Endothelial cell of umbilical vein (primary cell): ENCODE data around the gene APBA2. TPM values are rescaled to one million over a fixed set of nuclear protein-coding genes. Genes with fewer than 3 reads are reported as not detected.

Experiments used
- BruUV-seq: library from RNA; stranded (reverse); fragments of 400-500 nt; replicated peaks from 2 replicates; lab custom pipeline; 2021; lab: Mats Ljungman, UMichigan
- CTCF ChIA-PET: fragments of 300-600, 350-600 bp; sonication (Branson Sonifier 250); formaldehyde crosslinking; loops from one replicate; lab custom pipeline; 2021; ENCODE audit warnings: antibody characterized with exemption, inconsistent platforms; lab: Charles Lee
- POLR2A ChIA-PET: fragments of 300-600, 350-600 bp; sonication (Branson Sonifier 250); formaldehyde crosslinking; loops from one replicate; lab custom pipeline; 2021; ENCODE audit warnings: antibody characterized with exemption, inconsistent platforms; lab: Charles Lee
- DNase-seq: peaks from one replicate; pipeline ENCODE4 v3.0.0-alpha.2; 2011; ENCODE audit warnings: low read depth, low spot score
- FAIRE-seq: peaks from 2 replicates; lab custom pipeline; 2011; peaks lifted over from hg19 to GRCh38; lab: Jason Lieb, UNC
- H2AFZ ChIP-seq: 2 replicates; pipeline ENCODE4 v1.6.0; 2012; ENCODE audit warnings: low read depth, low read length, control low read depth, inconsistent platforms
- H3K27ac ChIP-seq: 2 replicates; pipeline ENCODE4 v1.5.1; 2011; ENCODE audit warnings: low read depth, mild to moderate bottlenecking, control low read depth, low read length, moderate library complexity; ENCODE audit not compliant: insufficient read depth
- H3K27me3 ChIP-seq, 2 experiments: 2 replicates each; pipeline versions ENCODE4 v1.6.0 to v1.6.1; 2011; ENCODE audit warnings: low read length in 2 of 2, mixed read lengths in 1 of 2; ENCODE audit not compliant: control insufficient read depth in 2 of 2, insufficient read depth in 2 of 2
- H3K36me3 ChIP-seq, 2 experiments: 2 replicates in 1 of 2; 3 replicates in 1 of 2; pipeline ENCODE4 v1.5.1; 2011; ENCODE audit warnings: low read length in 2 of 2, mild to moderate bottlenecking in 1 of 2, moderate library complexity in 1 of 2; ENCODE audit not compliant: control insufficient read depth in 2 of 2, insufficient read depth in 2 of 2; ENCODE audit errors: extremely low read depth in 1 of 2
- H3K4me1 ChIP-seq: 3 replicates; pipeline ENCODE4 v1.5.1; 2011; ENCODE audit warnings: mild to moderate bottlenecking, low read length; ENCODE audit not compliant: control insufficient read depth, insufficient read depth; ENCODE audit errors: extremely low read depth
- H3K4me2 ChIP-seq: 2 replicates; pipeline ENCODE4 v1.6.1; 2011; ENCODE audit warnings: low read length, control low read depth, mixed read lengths; ENCODE audit not compliant: insufficient read depth
- H3K4me3 ChIP-seq, 3 experiments: fragments of 200-600 bp in 1 of 3; sonication (generic), shearing (Covaris generic) in 1 of 3; replicated peaks in 1 of 3; 2 replicates each; pipeline ENCODE4 v1.5.1; 2011 to 2016; ENCODE audit warnings: control low read depth in 3 of 3, low read length in 3 of 3, mild to moderate bottlenecking in 2 of 3, inconsistent platforms in 1 of 3, low read depth in 1 of 3, moderate library complexity in 1 of 3; ENCODE audit not compliant: insufficient read depth in 1 of 3
- H3K79me2 ChIP-seq: 2 replicates; pipeline ENCODE4 v1.6.0; 2012; ENCODE audit warnings: low read length, inconsistent platforms; ENCODE audit not compliant: control insufficient read depth, insufficient read depth
- H3K9ac ChIP-seq: replicated peaks from 2 replicates; pipeline ENCODE3; 2011; ENCODE audit warnings: low read length, control low read depth; ENCODE audit not compliant: insufficient read depth; ENCODE audit errors: extremely low read depth
- H3K9me1 ChIP-seq: replicated peaks from 3 replicates; pipeline ENCODE4 v1.6.0; 2011; ENCODE audit warnings: mild to moderate bottlenecking, low read length; ENCODE audit not compliant: control insufficient read depth, insufficient read depth; ENCODE audit errors: extremely low read depth
- H3K9me3 ChIP-seq: replicated peaks from 2 replicates; pipeline ENCODE4 v1.5.1; 2012; ENCODE audit warnings: low read length, inconsistent platforms; ENCODE audit not compliant: control insufficient read depth, insufficient read depth
- H4K20me1 ChIP-seq: replicated peaks from 2 replicates; pipeline ENCODE3; 2011; ENCODE audit warnings: mild to moderate bottlenecking, low read length; ENCODE audit not compliant: control insufficient read depth, insufficient read depth; ENCODE audit errors: extremely low read depth
- EZH2 ChIP-seq: IDR thresholded peaks from 2 replicates; pipeline ENCODE4 v1.6.1; 2012; ENCODE audit warnings: borderline replicate concordance, low read depth, mild to moderate bottlenecking, moderate library complexity, low read length, inconsistent platforms; ENCODE audit not compliant: severe bottlenecking
- FOS ChIP-seq: IDR thresholded peaks from 2 replicates; pipeline ENCODE4 v1.6.1; 2011; ENCODE audit warnings: mild to moderate bottlenecking, low read length, moderate library complexity, borderline replicate concordance; ENCODE audit not compliant: insufficient read depth
- GATA2 ChIP-seq: IDR thresholded peaks from 2 replicates; pipeline ENCODE4 v1.7.0; 2011; ENCODE audit warnings: low read depth, mild to moderate bottlenecking, moderate library complexity, mixed read lengths, low read length; ENCODE audit not compliant: insufficient read length, insufficient read depth
- JUN ChIP-seq: IDR thresholded peaks from 2 replicates; pipeline ENCODE4 v1.6.1; 2011; ENCODE audit warnings: borderline replicate concordance, low read depth; ENCODE audit not compliant: insufficient read length, insufficient read depth
- MYC ChIP-seq: IDR thresholded peaks from one replicate; pipeline ENCODE4 v1.6.1; 2011; ENCODE audit warnings: mild to moderate bottlenecking, low read depth, low read length
- POLR2A ChIP-seq: IDR thresholded peaks from 2 replicates; pipeline ENCODE4 v1.6.1; 2012; ENCODE audit warnings: low read depth, mild to moderate bottlenecking, control low read depth, low read length
- POLR2AphosphoS5 ChIP-seq: IDR thresholded peaks from 2 replicates; pipeline ENCODE4 v1.6.1; 2012; ENCODE audit warnings: low read depth, mild to moderate bottlenecking, control low read depth, low read length, moderate library complexity; ENCODE audit not compliant: insufficient read depth
- dilution Hi-C: fragments of 300-500 bp; cut with MboI; formaldehyde crosslinking; loops from one replicate; pipeline ENCODE4 v1.15.0; 2019; ENCODE audit warnings: low sequenced_read_pairs; ENCODE audit not compliant: extremely low pct_ligation_motif_present
- intact Hi-C: fragments of 100-400 bp; cut with micrococcal nuclease; formaldehyde crosslinking; loops from one replicate; pipeline ENCODE4 v1.10.0; 2022
- polyA plus RNA-seq, 4 experiments: library from polyadenylated mRNA; depleted of rRNA in 3 of 4; stranded (reverse) in 3 of 4; unstranded in 1 of 4; fragments of >200 nt; gene quantifications; 2 replicates each; pipeline versions ENCODE4 v1.2.1 to v1.2.3, GENCODE V29; 2011 to 2012; ENCODE audit warnings: missing spikeins in 1 of 4
- total RNA-seq: library from RNA; stranded (reverse); gene quantifications from 2 replicates; pipeline ENCODE4 v1.2.3, GENCODE V29; 2021
- TF ChIP-seq, protein P1 (sequence below): IDR thresholded peaks from 2 replicates; pipeline ENCODE4 v1.6.1; 2011; ENCODE audit not compliant: insufficient read depth, insufficient read length
- TF ChIP-seq, protein P2 (sequence below), 2 donors: IDR thresholded peaks; 1 replicate in 1 of 2; 2 replicates in 1 of 2; pipeline ENCODE4 v1.5.1; 2011; ENCODE audit warnings: low read length in 2 of 2, mild to moderate bottlenecking in 2 of 2, moderate library complexity in 2 of 2, control low read depth in 1 of 2, inconsistent platforms in 1 of 2, low read depth in 1 of 2; ENCODE audit not compliant: insufficient read depth in 1 of 2; ENCODE audit errors: extremely low read depth in 1 of 2

The APBA2 gene
- total and polyA plus RNA-seq, 2 donors (not counting 3 experiments of a cell fraction or from before 2014, with no cell fraction given) = 5.7 to 11.1 TPM

DNA sequence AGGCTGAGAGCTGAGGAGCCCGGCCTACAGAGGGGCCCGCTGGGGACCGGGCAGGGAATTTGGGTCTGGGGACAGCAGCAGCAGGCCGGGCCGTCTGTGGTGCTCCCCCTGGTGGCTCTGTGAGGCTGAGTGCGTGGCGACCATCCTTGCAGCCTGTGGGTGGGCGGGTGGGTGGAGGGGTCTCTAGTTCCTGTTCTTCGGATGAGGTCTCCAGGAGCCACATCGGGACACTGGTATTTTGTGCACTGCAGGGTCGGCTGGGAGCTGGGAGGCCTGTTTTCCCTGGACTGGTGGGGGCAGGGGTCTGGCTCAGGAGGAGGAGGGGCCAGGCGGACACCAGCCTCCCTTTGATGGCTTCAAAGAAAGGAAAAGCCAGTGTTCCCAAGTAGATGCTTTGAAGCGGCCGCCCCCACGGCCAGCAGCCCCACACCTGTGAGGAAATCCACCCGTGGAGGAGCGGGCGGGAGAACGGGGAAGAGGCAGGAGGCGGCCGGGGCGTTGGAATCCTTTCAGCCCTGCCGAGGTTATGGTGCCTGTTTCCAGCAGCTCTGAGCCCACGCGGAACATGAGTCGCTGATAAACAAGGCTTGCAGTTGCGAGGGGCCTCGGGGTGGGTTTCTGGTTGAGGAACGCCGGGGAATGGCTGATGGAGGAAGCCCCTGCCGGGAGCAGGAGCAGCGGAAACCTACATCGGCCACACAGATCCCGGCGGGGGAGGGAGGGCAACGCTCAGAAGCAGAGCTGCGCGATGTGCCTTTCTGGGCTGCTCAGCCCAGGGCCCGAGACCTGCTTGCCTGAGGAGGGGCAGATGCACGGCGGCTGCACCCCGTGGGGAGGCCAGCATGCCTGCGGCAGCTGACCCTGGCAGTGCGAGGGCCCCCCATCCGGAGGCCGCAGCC is 229.6 kb downstream of the APBA2 start:
- Histone ChIP-seq H2AFZ (peak overlapping the region; percentile 52), H3K27me3 (no peaks in the 10 kb centered on the region), H3K4me2 (peak overlapping the region; percentile 42), H3K36me3 (no peaks in the 10 kb centered on the region), H3K9me3 (no peaks in the 10 kb centered on the region), H3K27ac (no peak overlapping the region), H3K79me2 (no peaks in the 10 kb centered on the region), H3K9ac (no peak overlapping the region), H3K4me1 (no peaks in the 10 kb centered on the region), H3K9me1 (no peaks in the 10 kb centered on the region), H4K20me1 (no peaks in the 10 kb centered on the region), H3K4me3 (peak overlapping the region in 2 of 3 experiments; percentile 3 to 34)
- TF ChIP-seq, protein P1, sequence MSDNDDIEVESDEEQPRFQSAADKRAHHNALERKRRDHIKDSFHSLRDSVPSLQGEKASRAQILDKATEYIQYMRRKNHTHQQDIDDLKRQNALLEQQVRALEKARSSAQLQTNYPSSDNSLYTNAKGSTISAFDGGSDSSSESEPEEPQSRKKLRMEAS = no peak
- no peak for TF ChIP-seq POLR2A
- TF ChIP-seq GATA2 = no peak
- peak; percentile 45 for TF ChIP-seq EZH2
- no peak for TF ChIP-seq FOS
- TF ChIP-seq MYC = no peak
- TF ChIP-seq, protein P2, sequence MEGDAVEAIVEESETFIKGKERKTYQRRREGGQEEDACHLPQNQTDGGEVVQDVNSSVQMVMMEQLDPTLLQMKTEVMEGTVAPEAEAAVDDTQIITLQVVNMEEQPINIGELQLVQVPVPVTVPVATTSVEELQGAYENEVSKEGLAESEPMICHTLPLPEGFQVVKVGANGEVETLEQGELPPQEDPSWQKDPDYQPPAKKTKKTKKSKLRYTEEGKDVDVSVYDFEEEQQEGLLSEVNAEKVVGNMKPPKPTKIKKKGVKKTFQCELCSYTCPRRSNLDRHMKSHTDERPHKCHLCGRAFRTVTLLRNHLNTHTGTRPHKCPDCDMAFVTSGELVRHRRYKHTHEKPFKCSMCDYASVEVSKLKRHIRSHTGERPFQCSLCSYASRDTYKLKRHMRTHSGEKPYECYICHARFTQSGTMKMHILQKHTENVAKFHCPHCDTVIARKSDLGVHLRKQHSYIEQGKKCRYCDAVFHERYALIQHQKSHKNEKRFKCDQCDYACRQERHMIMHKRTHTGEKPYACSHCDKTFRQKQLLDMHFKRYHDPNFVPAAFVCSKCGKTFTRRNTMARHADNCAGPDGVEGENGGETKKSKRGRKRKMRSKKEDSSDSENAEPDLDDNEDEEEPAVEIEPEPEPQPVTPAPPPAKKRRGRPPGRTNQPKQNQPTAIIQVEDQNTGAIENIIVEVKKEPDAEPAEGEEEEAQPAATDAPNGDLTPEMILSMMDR (IDR thresholded peaks at IDR 0.05; ENCODE audit: extremely low read depth in 1 of 2, insufficient read depth in 1 of 2, low read depth in 1 of 2, low read length in 2 of 2) = peak; percentile 21 to 78
- no peak for TF ChIP-seq POLR2AphosphoS5
- no peak for TF ChIP-seq JUN
- peak; percentile 17 for DNase-seq
- intact Hi-C loops = no loop called here
- no TSS peak for BruUV-seq
- dilution Hi-C loops = no loop called here
- FAIRE-seq = peak; percentile 31
- ChIA-PET CTCF (interaction anchor here (0.9 to 5.8 kb wide), 5 partner anchors 12 to 32 kb away, joined by 3 to 49 read pairs (median 4); no protein-coding TSS in a partner anchor), POLR2A (no interaction called here)
